H4 (cell line): ENCODE results near the gene FOXP3. TPM values are rescaled to one million over a fixed set of nuclear protein-coding genes. Genes with fewer than 3 reads are reported as not detected.
"Not testable (repeated sequence)": the region's sequence is repeated elsewhere in the genome, so short reads cannot be mapped to it uniquely, and the experiment has no call there.

Experiments used
- DNase-seq: peaks from one replicate; pipeline ENCODE4 v3.0.0-alpha.2; 2015; ENCODE audit warnings: low spot score
- total RNA-seq: library from RNA; depleted of rRNA; stranded (reverse); fragments of >200 nt; shearing (Covaris generic); gene quantifications from 2 replicates; pipeline ENCODE4 v1.2.3, GENCODE V29; 2014; rRNA removed

The FOXP3 gene
- total RNA-seq, result not detected in 2 replicates

DNA sequence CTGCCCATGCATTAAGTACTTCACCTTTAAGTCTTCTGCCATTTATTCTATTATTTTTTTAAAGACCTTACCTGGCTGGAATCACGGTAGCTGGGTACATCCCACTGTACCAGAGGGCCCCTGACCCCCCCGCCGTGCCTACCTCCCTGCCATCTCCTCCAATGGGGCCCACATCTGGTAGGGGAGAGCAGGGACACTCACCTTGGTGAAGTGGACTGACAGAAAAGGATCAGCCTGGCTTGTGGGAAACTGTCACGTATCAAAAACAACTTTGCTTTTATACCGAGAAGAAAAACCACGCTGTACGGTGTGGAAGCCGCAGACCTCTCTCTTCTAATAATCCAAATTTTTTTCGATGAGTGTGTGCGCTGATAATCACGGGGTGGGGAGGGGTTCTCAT lies at the start of gene FOXP3:
TSS of gene FOXP3 (minus strand) at position 251 of the 400 bp plus-strand sequence. CDS start 6,205 bp downstream, outside the sequence.
- no peak for DNase-seq

GRCh38 chrX:49312176-49312575 lies 47.7 kb upstream of the FOXP3 start:
- DNase-seq, result no peak

DNA sequence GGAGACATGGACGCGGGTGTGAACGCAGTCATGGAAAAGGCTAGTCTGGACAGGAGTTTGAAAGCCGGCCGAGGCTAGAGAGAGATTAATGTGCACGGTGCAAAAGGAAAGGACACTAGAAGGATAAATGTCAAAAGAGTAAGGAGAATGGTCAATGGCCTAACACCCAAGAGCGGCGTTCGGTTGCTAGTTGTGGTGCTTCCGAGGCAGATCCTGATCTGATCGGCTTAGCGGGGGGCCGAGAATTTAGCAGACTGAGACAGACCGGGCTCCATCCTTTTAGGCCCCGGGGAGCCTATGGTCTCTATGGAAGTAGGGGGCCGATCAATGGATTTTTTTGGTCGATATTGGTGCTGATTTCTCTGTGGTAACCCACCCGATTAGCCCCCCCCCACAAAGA lies 45.9 kb upstream of the FOXP3 start:
- DNase-seq, result no peak

DNA sequence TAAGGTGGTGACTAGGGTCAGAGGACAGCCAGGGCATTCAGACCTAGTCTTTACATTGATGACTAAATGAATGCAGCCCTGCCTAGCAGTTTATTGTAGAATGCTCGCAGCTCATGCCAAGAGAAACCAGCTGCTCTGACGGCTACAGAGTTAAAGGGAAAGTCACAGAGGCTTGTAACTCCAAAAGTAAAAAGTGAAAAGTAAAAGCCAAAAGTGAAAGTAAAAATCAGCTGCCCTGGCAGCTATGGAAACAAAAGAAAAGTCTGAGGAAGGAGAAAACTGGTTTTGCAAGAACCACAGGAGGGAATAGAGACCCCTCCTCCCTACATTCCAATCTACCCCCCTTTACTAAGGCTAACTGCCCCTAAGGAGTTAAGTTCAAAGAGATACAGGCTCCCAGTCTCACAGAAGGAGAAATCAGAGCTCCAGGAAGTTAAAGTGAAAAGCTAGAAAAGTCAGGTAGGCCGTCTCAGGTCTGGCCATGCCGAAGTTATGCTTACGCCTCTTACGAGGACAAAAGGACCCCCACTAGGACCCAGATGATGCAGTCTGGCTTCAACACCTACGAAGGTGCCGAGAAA lies 45.0 kb upstream of the FOXP3 start:
- DNase-seq, result peak; percentile 11

- DNase-seq, result no peak
Observed at GRCh38 chrX:49308604-49309269, 44.2 kb upstream of the FOXP3 start.

DNA sequence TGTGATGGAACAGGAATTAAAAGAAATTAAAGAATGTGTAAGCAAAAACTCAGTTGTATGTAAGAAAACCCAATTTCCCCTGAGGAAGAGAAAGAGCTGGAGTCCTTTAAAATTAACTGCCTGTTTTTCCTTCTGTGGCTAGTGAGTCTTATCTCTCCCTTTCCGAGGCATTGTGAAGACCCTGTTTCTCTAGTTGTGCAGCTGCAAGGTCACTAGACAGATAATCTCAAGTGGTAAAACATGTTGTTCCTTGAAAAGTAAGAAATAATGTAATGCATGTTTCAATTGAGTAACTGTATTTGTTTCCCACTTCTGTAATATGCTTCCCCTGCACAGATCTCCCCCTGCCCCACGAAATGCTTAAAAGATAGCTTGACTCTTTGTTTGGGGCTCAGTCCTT lies 43.3 kb upstream of the FOXP3 start:
- not testable (repeated sequence) for DNase-seq

DNA sequence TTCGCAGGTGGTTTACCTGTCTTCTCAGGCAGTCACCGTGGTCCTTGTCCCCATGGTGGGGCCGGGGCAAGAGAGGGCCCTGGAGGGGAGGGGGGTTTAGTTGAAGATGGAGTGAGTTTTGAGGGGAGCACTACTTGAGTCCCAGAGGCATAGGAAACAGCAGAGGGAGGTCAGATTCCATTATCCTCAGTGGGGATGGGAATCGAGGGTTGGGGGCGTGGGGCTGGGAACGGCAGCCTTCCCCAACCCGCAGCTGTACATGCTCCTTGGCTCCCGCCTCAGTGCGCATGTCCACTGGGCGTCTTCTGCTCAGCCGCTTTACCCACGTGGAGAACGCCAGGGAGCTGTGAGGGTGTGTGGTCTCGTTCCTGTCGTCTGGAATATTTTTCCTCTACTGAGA lies 38.8 kb upstream of the FOXP3 start, which contains the start of gene GAGE10:
TSS of gene GAGE10 (plus strand) at position 301 of the 400 bp plus-strand sequence. CDS start 1,214 bp downstream, outside the sequence.
- DNase-seq, result no peak

DNA sequence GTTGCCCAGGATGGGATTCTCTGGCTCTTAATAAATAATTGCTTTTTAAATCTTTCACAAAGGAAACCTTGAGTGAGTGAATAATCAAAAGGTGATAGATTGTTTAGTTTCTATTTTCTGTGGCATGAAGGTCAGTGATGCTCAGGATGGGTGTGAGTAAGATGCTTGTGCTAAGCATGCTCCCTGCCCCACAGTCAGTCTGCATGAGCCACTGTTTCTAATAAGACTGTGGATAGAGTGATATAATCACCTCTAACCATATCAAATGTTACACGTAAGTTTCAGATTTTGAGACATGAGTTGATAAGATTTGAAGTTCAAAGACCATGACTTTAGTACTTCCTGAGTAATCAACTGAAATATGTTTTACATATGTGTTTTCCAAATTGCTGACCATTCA lies 36.2 kb upstream of the FOXP3 start:
- DNase-seq, result no peak

DNA sequence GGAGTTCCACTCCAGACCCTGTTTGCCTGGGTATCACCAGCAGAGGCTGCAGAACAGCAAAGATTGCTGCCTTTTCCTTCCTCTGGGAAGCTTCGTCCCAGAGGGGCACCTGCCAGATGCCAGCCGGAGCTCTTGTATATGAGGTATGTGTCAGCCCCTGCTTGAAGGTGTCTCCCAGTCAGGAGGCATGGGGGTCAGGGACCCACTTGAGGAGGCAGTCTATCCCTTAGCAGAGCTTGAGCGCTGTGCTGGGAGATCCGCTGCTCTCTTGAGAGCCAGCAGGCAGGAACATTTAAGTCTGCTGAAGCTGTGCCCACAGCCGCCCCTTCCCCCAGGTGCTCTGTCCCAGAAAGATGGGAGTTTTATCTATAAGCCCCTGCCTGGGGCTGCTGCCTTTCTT lies 34.8 kb upstream of the FOXP3 start:
- DNase-seq, result not testable (repeated sequence)

DNA sequence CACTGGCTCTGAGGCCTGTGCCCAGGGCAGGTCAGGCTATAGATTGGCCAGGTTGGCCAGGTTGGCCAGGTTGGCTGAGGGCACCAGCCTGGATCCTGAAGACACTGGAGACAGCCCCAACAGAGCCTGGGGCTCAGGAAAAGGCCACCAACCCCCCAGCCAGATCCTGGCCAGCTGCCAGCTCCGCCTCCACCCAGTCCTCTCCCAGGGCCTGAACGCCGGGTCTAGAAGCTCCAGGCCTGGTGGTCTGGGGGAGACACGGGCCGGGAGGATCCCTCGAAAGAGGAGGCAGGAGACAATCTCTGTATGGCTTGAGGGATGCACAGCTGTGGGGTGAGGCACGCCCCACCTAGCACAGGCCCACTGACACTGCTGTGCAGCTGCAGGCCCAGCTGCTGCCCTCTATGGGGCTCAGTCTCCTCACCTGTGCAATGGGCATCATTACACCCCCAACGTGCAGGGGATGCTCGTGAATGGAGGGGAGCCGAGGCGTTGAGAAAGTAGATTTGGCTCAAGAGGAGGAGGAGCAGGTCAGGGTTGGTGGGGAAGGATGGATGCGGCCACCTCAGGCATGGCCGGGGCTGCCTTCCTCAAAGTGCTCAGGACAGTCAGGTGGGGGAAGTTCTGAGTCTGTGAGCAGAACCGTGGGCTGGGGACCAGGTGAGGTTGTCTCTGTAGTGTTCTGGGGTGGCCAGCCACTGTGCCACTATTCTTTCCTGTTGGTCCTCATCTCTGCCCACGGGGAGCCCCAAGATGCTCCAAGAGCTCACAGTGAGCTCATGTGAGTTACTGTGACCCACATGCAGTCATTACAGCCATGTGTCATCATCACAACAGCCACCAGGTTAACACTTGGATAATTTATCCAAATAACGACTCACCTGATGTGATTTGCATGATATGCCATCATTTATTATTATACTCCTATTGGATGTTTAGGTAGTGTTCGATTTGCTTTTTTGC lies 28.2 kb upstream of the FOXP3 start:
- no peak for DNase-seq

DNA sequence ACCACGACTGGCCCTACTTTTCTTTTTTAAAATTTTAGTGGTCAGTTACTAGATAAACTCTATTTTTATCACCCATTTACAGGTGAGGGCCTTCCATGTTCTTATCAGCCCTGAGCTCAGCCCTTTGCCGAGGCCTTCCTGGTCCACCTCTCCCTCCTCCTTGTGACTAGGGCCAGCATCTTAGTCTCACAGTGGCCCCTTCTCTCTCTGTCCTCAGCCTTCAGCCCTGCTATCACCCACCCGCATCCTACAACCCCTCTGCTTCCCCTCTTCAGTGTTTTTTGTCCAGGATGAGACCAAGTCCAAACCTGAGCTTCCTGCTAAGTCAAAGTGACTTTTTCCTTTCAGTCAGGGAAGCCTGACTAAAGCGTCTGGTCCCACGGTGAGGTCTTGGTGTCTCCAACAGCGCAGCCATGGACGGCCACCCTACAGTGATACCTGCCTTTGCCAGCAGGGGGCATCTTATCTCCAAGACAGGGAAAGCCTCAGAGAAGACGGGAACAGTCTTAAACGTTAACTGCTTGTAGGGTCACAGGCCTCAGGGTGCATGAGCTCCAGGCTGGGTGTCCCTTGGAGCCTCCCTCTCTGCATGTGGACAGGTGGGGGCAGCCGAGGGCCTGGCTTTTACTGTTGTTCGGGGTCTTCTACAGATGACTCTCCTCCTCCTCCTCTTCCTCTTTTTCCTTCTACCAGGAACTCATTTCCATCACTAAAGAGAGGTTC lies 27.3 kb upstream of the FOXP3 start:
- peak; percentile 53 for DNase-seq

DNA sequence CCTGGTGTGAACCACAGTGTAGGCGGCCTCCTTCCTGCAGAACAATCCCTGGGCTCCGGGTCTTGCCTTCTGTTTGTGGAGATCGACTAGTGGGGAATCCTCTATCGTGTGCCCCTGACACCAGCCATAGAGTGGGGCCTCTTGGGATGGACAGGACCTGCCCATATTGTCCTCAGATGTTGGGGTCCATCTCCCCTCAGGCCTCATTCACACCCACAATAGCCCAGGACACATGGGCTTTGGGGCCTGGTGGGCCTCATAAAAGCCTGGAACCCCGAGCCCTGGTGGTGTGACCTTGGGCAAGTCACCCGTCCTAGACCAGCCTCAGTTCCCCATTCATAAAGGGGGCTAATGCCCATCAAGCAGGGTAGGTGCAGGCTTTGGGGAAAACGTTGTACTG lies 25.7 kb upstream of the FOXP3 start:
- no peak for DNase-seq

- DNase-seq, result no peak
Observed at GRCh38 chrX:49287665-49288064, 23.2 kb upstream of the FOXP3 start.

DNA sequence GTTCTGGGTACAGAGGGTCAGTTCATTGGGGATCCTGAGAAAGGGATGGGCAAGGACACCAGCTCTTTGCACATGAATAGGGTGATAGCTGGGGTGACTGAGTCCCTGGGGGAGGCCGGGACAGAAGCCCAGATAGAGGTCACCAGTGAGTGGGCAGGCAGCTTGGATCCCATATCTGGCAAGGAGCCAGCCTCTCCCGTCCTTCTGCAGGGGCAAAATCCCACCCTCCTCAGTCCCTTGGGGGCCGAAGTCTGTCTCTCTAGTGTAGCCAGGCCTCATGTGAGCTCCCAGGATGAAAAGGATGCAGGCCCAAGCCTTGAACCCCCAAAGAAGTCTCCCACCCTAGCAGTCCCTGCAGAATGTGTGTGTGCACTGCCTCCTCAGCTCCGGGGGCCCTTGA lies 22.1 kb upstream of the FOXP3 start:
- no peak for DNase-seq

DNA sequence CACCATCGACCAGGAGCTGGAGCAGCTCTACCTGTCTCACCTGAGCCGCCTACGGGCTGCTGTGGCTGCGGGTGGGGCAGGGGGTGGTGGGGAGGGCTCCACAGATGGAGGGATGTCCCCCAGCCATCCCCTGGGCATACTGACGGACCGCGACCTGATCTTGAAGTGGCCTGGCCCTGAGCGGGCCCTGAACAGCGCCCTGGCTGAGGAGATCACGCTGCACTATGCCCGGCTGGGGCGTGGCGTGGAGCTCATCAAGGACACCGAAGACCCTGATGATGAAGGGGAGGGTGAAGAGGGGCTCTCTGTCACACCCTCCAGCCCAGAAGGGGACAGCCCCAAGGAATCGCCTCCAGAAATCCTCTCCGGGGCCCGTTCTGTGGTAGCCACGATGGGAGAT lies 21.6 kb upstream of the FOXP3 start:
- no peak for DNase-seq

DNA sequence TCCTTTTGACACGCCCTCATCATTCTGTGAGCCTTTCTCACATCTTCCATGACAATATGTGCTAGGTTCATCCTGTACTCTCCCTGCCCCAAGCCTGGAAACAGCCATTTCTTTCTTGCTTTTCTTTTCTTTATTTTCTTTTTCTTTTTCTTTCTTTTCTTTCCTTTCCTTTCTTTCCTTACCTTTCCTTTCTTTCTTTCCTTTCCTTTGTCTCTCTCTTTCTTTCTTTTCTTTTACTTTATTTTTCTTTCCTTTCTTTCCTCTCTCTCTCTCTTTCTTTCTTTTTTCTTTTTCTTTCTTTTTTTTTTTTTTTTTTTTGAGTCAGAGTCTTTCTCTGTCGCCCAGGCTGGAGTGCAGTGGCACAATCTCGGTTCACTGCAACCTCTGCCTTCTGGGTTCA lies 19.7 kb upstream of the FOXP3 start:
- DNase-seq, result no peak

GRCh38 chrX:49282647-49283011 lies 18.1 kb upstream of the FOXP3 start:
- no peak for DNase-seq

GRCh38 chrX:49278081-49278480 lies 13.6 kb upstream of the FOXP3 start:
- no peak for DNase-seq

DNA sequence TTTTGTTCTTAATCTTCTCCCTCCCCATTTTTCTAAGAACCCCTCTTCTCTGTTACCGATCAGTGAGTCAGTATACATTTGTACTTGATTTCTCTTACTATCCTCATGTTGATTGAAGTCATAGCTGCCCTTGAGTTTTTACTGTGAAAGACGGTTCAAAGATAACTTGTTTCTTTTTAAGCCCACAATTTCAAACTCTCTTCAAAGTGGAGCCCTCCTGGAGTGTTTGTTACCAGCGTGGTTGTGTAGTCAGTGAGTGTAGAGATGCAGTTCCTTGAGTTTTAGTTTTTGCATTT lies 13.0 kb upstream of the FOXP3 start:
- no peak for DNase-seq

DNA sequence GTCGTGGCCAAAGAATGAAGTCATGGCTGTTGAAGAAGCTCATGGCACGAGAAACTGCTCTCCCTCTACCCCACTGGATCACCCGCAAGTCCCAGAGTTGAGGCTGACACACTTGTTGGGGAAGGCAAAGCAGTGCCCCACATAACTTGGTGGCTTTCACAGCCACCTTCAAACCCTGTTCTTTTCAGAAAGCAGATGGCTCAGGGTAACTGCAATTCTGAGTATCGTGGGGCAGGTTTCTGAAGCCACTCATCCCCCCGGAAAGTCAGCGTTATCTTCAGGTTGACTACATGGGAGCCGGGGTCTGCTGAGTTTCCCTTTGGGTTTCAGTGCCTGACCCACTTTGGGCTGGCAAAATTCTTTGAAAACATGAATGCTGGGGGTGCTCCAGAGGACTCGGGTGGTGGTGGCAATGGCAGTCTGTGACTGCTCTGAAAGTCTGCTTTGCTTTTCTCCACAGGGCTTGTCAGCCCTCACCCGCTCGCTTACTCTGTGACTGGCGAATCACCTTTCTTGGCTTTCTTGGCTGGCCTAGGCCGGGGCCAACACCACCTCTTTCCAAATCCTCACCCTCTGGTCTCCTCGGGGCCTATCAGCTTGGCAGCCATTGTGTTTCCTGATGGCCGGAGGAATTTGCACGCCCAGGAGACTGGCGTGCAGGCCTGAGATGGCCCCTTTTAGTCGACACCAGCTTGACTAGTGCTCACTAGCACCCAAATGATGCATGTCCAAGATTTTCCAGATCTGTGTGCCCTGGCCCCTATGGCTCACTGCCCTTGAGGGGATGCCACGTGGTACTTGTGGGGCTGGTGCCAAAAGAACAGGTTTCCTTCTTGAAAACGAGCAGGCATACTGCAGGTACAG lies 12.4 kb upstream of the FOXP3 start:
- no peak for DNase-seq

DNA sequence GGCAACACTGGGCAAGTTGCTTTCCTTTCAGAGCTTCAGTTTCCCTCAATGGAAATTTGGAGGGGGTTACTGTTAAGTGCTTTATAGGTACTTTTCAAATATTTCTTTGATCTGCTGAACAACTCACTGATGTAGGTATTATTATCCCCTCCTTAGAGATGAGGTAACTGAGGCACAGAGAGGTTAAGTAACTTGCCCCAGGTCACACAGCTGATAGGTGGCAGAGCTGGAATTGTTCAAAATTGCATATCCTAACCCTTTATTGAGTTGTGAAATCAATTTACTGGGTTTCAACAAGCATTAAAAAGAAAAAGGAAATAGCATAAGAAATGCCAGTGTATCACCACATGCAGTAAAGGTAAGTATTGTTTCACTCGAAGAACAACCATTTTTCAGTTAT lies 11.7 kb upstream of the FOXP3 start:
- no peak for DNase-seq
